Adrenal gland (tissue), 5 donors: ENCODE results near the gene HCFC2.

Source experiments
- CTCF ChIP-seq, 6 experiments: fragments of 450-650 bp in 4 of 6; fragments of 200-600 bp in 2 of 6; sonication (generic) in 1 of 6; IDR thresholded peaks; 1 replicate in 5 of 6; 2 replicates in 1 of 6; pipeline versions ENCODE4 v1.5.1 to v1.8.0; 2016 to 2021; ENCODE audit warnings: antibody characterized with exemption in 6 of 6, mild to moderate bottlenecking in 2 of 6, moderate library complexity in 1 of 6
- POLR2A ChIP-seq, 2 donors: fragments of 450-650 bp; IDR thresholded peaks; one replicate each; pipeline ENCODE4 v1.6.1; 2017; ENCODE audit warnings: antibody characterized with exemption in 2 of 2, mild to moderate bottlenecking in 2 of 2, moderate library complexity in 1 of 2
- donor health status: DM: no; HTN: no; CAD: no.

GRCh38 chr12:104049903-104050356, 14.4 kb upstream of the HCFC2 start, which contains the start of gene GLT8D2:
- TF ChIP-seq POLR2A (IDR thresholded peaks at IDR 0.05) (no peak), CTCF (IDR thresholded peaks at IDR 0.05) (no peak)
